Brain microvascular endothelial cell (primary cell): ENCODE measurements around the gene HIGD1B.
A peak's percentile ranks its signal among the peaks of the same experiment; 100 is the strongest.

Source experiments
- DNase-seq: peaks from one replicate; pipeline ENCODE4 v3.0.0-alpha.2; 2020
- H3K27ac ChIP-seq: fragments of 250-450 bp; sonication (Bioruptor Pico); 2 replicates; pipeline ENCODE4 v1.5.1; 2020; ENCODE audit warnings: mild to moderate bottlenecking, moderate library complexity
- H3K27me3 ChIP-seq: fragments of 250-450 bp; sonication (Bioruptor Pico); replicated peaks from 2 replicates; pipeline ENCODE4 v1.5.1; 2020; ENCODE audit warnings: mild to moderate bottlenecking
- H3K36me3 ChIP-seq: fragments of 250-450 bp; sonication (Bioruptor Pico); replicated peaks from 2 replicates; pipeline ENCODE4 v1.5.1; 2020; ENCODE audit warnings: mild to moderate bottlenecking
- H3K4me3 ChIP-seq: 2 replicates; pipeline ENCODE4 v1.5.1; 2011; ENCODE audit warnings: low read depth, mild to moderate bottlenecking, control low read depth, low read length, moderate library complexity
- CTCF ChIP-seq: IDR thresholded peaks from 2 replicates; pipeline ENCODE4 v1.5.1; 2011; ENCODE audit warnings: low read depth, mild to moderate bottlenecking, moderate library complexity, low read length, control low read depth, inconsistent platforms; ENCODE audit errors: missing control alignments
- in situ Hi-C: cut with HindIII; loops from 2 replicates; pipeline ENCODE4 v1.10.0; 2017; ENCODE audit warnings: low sequenced_read_pairs, low pct_ligation_motif_present

HIGD1B gene

GRCh38 chr17:44865231-44865660 is 17.6 kb downstream of the HIGD1B start:
- Histone ChIP-seq H3K27me3 (no peaks in the 10 kb centered on the region), H3K36me3 (peaks cover 67% of the 10 kb centered on the region)

GRCh38 chr17:44865931-44866330 is 18.2 kb downstream of the HIGD1B start:
- Histone ChIP-seq H3K36me3 (peaks cover 64% of the 10 kb centered on the region), H3K27me3 (no peaks in the 10 kb centered on the region), H3K4me3 (no peak overlapping the region), H3K27ac (no peak overlapping the region)
- DNase-seq, result no peak
- in situ Hi-C loops, result no loop called here
- no peak for TF ChIP-seq CTCF

More at GRCh38 chr17:44865231-44865660, 17.6 kb downstream of the HIGD1B start:
- TF ChIP-seq CTCF, result peak; percentile 90
- DNase-seq, result peak; percentile 66
- in situ Hi-C loops, result no loop called here
- Histone ChIP-seq H3K27ac (no peak overlapping the region), H3K4me3 (no peak overlapping the region)

GRCh38 chr17:44867841-44868240 is 20.2 kb downstream of the HIGD1B start:
- no peak for DNase-seq
- H3K36me3 ChIP-seq, result peaks cover 73% of the 10 kb centered on the region
- H3K27ac ChIP-seq, result no peak overlapping the region
- no peak for TF ChIP-seq CTCF
- H3K27me3 ChIP-seq, result no peaks in the 10 kb centered on the region
- H3K4me3 ChIP-seq, result no peak overlapping the region
- in situ Hi-C loops, result no loop called here

- TF ChIP-seq CTCF, result no peak
- Histone ChIP-seq H3K27ac (no peak overlapping the region), H3K36me3 (peaks cover 69% of the 10 kb centered on the region), H3K27me3 (no peaks in the 10 kb centered on the region), H3K4me3 (no peak overlapping the region)
- in situ Hi-C loops, result no loop called here
- DNase-seq, result no peak
These were observed 23.9 kb downstream of the HIGD1B start for GRCh38 chr17:44871556-44871955.

- no peak overlapping the region for H3K27ac ChIP-seq
- peaks cover 68% of the 10 kb centered on the region for H3K36me3 ChIP-seq
- no peak for TF ChIP-seq CTCF
- H3K27me3 ChIP-seq, result no peaks in the 10 kb centered on the region
- H3K4me3 ChIP-seq, result no peak overlapping the region
- in situ Hi-C loops, result no loop called here
- DNase-seq, result no peak
These were observed 24.6 kb downstream of the HIGD1B start for GRCh38 chr17:44872131-44872768.

GRCh38 chr17:44875761-44876160 is 28.1 kb downstream of the HIGD1B start:
- TF ChIP-seq CTCF, result no peak
- no peak overlapping the region for H3K4me3 ChIP-seq
- no peak overlapping the region for H3K27ac ChIP-seq
- no peak for DNase-seq
- no peaks in the 10 kb centered on the region for H3K27me3 ChIP-seq
- in situ Hi-C loops, result loop anchor here (25.0 kb wide), 1 partner anchor 88 kb away; no protein-coding TSS in a partner anchor
- peaks cover 78% of the 10 kb centered on the region for H3K36me3 ChIP-seq
